Amniotic epithelial cell (primary cell): ENCODE results near the gene CALCOCO1.

Source experiments
- DNase-seq: peaks from one replicate; pipeline ENCODE4 v3.0.0-alpha.2; 2010; ENCODE audit warnings: low read depth

CALCOCO1 gene

DNA sequence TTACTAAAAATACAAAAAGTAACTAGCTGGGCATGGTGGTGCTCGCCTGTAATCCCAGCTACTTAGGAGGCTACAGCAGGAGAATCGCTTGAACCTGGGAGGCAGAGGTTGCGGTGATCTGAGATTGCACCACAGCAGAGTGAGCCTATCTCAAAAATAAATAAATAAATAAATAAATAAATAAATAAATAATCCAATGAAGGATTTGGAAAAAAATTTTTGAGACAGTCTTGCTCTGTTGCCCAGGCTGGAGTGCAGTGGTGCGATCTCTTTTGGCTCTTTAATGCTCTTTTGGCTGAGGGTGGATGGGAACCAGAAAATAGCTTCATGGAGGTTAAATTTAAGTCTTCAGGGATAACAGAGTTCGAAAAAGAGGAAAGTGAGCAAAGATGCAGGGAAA, 63.1 kb downstream of the CALCOCO1 start:
- no peak for DNase-seq

DNA sequence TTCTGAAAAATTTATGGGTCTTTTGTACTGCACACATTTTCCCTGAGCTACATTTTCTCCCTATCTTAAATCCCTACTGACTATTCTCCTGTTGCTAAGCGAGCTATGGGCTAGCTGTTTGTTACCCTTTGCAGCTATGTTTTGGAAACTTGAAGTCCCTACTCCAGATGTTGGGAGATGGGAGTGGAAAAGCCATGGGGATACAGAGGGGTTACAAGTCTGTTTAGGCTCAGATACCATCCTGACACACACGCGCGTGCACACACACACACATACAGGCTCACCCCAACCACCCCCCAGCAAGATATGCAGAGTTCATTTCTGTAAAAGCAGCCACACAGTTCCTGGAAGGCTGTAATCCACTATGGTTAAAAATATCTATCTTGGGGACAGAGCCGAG, 67.2 kb downstream of the CALCOCO1 start:
- no peak for DNase-seq

DNA sequence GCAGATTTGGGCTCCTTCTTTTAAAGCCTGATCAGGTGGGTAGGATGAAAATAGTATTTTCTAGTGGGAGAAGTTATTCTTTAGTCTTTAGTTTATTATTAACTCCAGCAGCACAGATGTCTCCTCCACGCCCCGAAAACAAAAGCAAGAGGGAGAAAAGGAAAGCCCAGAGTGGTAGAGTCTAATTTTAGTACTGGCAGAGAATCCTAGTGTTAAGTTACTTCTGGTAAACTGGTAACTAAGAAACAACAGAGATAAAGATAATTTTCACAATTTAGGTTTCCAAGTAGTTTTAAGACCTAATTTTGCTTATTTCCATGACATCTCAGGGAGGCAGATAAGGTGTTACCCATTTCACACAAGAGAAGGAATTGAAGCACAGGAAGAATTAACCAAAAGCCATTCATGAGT, 67.7 kb downstream of the CALCOCO1 start:
- DNase-seq: no peak

DNA sequence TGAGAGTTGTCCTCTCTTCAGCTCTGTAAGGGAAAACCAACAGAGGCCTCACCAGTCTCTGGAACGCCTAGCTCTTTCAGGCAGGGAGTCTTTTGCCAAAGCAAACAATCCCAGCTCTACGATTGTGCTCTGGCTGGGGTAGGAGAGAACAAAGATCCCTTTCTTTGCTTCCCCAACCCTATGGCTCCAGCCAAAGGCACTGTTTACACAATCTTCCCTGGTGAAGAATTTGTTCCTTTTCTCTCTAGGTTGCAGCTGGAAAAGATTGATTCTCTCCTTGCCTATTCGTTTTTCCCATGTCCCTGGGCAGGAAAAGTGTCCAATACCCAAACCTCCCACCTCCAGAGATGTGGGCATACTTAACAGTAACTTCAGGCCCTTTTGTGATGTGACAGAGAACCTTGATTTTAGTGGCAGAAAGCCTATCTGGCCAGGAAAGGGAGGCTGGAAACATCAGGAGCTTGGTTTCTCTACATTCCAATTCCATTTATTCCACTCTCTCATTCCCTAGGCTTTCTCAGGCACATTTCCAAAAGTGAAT, 68.2 kb downstream of the CALCOCO1 start:
- DNase-seq: peak; percentile 29
